HUES48 (cell line): ENCODE data around the gene DUOX1.

ENCODE experiments used
- H3K27ac ChIP-seq: one replicate; pipeline ENCODE4 v1.7.0; 2013; ENCODE audit warnings: low read depth, low read length, inconsistent platforms
- H3K27me3 ChIP-seq: 2 replicates; pipeline ENCODE4 v1.6.1; 2013; ENCODE audit warnings: mild to moderate bottlenecking, low read length; ENCODE audit not compliant: control insufficient read depth, insufficient read depth
- H3K36me3 ChIP-seq: 2 replicates; pipeline ENCODE4 v1.6.1; 2013; ENCODE audit warnings: low read length; ENCODE audit not compliant: control insufficient read depth, insufficient read depth
- H3K4me1 ChIP-seq: 2 replicates; pipeline ENCODE4 v1.6.1; 2013; ENCODE audit warnings: mild to moderate bottlenecking, low read length; ENCODE audit not compliant: control insufficient read depth, insufficient read depth
- H3K4me3 ChIP-seq: 2 replicates; pipeline ENCODE4 v1.5.1; 2013; ENCODE audit warnings: mild to moderate bottlenecking, low read depth, low read length
- H3K9ac ChIP-seq: 2 replicates; pipeline ENCODE4 v1.6.1; 2013; ENCODE audit warnings: mild to moderate bottlenecking, low read depth, low read length, moderate library complexity
- H3K9me3 ChIP-seq: 2 replicates; pipeline ENCODE4 v1.6.1; 2013; ENCODE audit warnings: low read length; ENCODE audit not compliant: control insufficient read depth, insufficient read depth

DUOX1 gene

DNA sequence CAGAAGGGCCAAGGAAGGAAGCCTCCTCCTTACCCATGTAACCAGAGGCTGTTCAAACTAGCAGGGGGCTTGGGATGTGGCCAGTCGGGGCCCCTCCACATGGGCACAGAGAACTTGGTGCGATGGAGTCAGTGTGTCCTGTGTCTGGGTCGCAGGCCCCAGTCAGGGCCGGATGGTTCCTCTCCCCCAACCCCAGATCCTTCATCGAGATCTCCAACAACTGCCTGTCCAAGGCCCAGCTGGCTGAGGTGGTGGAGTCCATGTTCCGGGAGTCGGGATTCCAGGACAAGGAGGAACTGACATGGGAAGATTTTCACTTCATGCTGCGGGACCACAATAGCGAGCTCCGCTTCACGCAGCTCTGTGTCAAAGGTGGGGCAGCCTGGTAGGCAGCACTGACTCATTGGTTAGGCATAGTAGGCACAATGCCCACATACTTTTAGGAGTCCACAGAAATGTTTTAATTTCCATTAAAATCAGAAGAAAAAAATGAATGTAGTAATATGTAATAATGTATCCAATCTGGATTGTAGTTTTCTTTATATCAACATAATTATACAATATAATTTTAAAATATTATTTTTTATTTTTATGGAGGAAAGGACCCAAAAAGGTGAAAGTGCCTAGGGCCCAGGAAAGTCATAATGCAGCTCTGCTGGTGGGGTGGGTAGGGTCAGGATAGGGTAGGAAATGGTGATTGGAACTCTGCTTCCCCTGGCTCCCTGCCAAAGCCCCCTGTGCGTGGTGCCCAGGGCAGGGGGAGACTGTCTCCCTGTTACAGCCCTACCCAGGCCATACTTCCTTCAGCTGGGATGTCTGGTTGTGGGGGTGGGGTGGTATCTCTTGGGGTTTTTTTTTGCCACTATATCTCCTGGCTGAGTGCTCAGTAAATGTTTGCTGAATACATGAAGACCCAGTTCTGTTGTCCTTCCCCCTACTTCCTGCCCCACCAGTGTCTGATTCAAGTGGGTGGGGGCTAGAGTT, 18.6 kb downstream of the DUOX1 start:
- Histone ChIP-seq H3K4me1 (no peaks in the 10 kb centered on the region), H3K36me3 (no peaks in the 10 kb centered on the region), H3K4me3 (no peak overlapping the region), H3K27me3 (no peaks in the 10 kb centered on the region; the same call in 1 of the 2 replicates), H3K27ac (no peak overlapping the region), H3K9ac (no peak overlapping the region), H3K9me3 (no peaks in the 10 kb centered on the region)

DNA sequence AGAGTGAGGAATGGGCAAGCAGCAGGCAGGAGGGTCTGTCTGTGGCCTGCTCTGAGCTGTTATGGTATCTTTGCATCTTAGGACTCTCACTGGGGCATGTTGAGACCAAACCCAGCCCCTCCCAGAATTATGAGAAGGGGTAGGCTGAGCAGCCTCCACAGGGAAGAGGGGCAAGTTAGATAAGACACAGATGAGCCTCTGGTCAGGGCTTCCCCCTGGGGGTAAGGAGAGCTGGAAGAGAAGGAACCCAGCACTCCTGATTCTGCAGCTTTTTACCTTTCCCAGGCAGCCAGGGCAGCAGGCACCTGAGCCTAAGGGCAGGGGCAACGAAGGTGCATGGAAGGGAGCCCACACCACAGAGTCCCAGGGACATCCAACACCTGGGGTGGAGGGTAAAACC, 19.3 kb downstream of the DUOX1 start:
- Histone ChIP-seq H3K36me3 (no peaks in the 10 kb centered on the region), H3K9ac (no peak overlapping the region), H3K27me3 (no peaks in the 10 kb centered on the region), H3K27ac (no peak overlapping the region), H3K4me3 (no peak overlapping the region), H3K4me1 (no peaks in the 10 kb centered on the region), H3K9me3 (no peaks in the 10 kb centered on the region)

DNA sequence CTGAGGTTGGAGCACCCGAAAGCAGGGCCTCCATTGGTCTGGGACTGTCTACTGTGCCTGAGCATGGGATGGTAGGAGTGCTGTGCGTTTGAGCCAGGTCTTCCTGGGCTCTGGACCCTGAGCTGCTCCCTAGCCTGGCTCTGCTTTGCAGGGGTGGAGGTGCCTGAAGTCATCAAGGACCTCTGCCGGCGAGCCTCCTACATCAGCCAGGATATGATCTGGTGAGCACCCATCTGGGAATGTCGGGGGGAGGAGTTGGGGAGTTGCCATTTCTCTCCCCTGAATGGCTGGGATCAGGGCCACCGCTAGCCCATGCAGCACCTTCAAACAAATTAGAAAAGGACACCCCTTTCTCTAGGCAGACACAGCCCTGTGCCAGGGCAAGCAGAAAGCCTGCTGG, 20.7 kb downstream of the DUOX1 start:
- H3K27ac ChIP-seq: no peak overlapping the region
- H3K4me3 ChIP-seq: no peak overlapping the region
- H3K9ac ChIP-seq: no peak overlapping the region
- H3K9me3 ChIP-seq: no peaks in the 10 kb centered on the region
- H3K27me3 ChIP-seq: no peaks in the 10 kb centered on the region
- H3K36me3 ChIP-seq: no peaks in the 10 kb centered on the region
- H3K4me1 ChIP-seq: no peaks in the 10 kb centered on the region

DNA sequence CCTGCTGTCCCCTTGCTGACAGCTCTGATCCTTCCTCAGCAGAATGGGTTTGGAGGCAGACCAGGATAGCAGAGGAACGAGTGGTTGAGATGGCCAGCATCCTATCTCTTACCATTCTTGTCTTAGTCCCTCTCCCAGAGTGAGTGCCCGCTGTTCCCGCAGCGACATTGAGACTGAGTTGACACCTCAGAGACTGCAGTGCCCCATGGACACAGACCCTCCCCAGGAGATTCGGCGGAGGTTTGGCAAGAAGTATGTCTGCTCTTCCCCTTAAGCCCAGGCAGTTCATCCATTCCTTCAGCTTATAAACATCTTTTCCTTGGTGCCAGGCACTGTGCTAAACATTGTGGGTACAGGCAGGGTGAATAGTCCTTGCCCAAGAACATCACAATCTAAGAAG, 21.2 kb downstream of the DUOX1 start:
- Histone ChIP-seq H3K36me3 (no peaks in the 10 kb centered on the region), H3K4me1 (no peaks in the 10 kb centered on the region), H3K9me3 (no peaks in the 10 kb centered on the region), H3K4me3 (no peak overlapping the region), H3K9ac (no peak overlapping the region), H3K27ac (no peak overlapping the region), H3K27me3 (no peaks in the 10 kb centered on the region)

GRCh38 chr15:45151998-45152828, 22.4 kb downstream of the DUOX1 start:
- Histone ChIP-seq H3K36me3 (no peaks in the 10 kb centered on the region), H3K9ac (no peak overlapping the region), H3K4me1 (no peaks in the 10 kb centered on the region), H3K4me3 (no peak overlapping the region), H3K27me3 (no peaks in the 10 kb centered on the region), H3K27ac (no peak overlapping the region), H3K9me3 (no peaks in the 10 kb centered on the region)

- H3K27me3 ChIP-seq: no peaks in the 10 kb centered on the region
- no peak overlapping the region for H3K9ac ChIP-seq
- peaks cover 6% of the 10 kb centered on the region; the same call in 1 of the 2 replicates for H3K4me1 ChIP-seq
- no peaks in the 10 kb centered on the region for H3K36me3 ChIP-seq
- H3K9me3 ChIP-seq: no peaks in the 10 kb centered on the region
- no peak overlapping the region for H3K27ac ChIP-seq
- no peak overlapping the region for H3K4me3 ChIP-seq
These were observed 25.9 kb downstream of the DUOX1 start for GRCh38 chr15:45155739-45156138.

GRCh38 chr15:45156744-45157455, 27.1 kb downstream of the DUOX1 start:
- H3K9ac ChIP-seq: no peak overlapping the region
- H3K4me3 ChIP-seq: no peak overlapping the region

GRCh38 chr15:45157974-45158373, 28.2 kb downstream of the DUOX1 start:
- Histone ChIP-seq H3K9ac (no peak overlapping the region), H3K9me3 (no peaks in the 10 kb centered on the region), H3K4me1 (peaks cover 9% of the 10 kb centered on the region), H3K27ac (no peak overlapping the region), H3K36me3 (no peaks in the 10 kb centered on the region), H3K27me3 (no peaks in the 10 kb centered on the region), H3K4me3 (no peak overlapping the region)

More at GRCh38 chr15:45156744-45157455, 27.1 kb downstream of the DUOX1 start:
- Histone ChIP-seq H3K27me3 (no peaks in the 10 kb centered on the region), H3K36me3 (no peaks in the 10 kb centered on the region), H3K9me3 (no peaks in the 10 kb centered on the region), H3K4me1 (peaks cover 6% of the 10 kb centered on the region; the same call in 1 of the 2 replicates), H3K27ac (no peak overlapping the region)

- Histone ChIP-seq H3K9ac (no peak overlapping the region), H3K27ac (no peak overlapping the region), H3K4me1 (peaks cover 14% of the 10 kb centered on the region)
These were observed 31.9 kb downstream of the DUOX1 start for GRCh38 chr15:45161666-45162065.

GRCh38 chr15:45162771-45163507, 33.1 kb downstream of the DUOX1 start:
- H3K9me3 ChIP-seq: no peaks in the 10 kb centered on the region
- H3K27me3 ChIP-seq: no peaks in the 10 kb centered on the region
- no peak overlapping the region for H3K9ac ChIP-seq
- peak overlapping the region; percentile 8 for H3K27ac ChIP-seq
- H3K36me3 ChIP-seq: no peaks in the 10 kb centered on the region
- no peak overlapping the region for H3K4me3 ChIP-seq
- peaks cover 15% of the 10 kb centered on the region for H3K4me1 ChIP-seq

More at GRCh38 chr15:45161666-45162065, 31.9 kb downstream of the DUOX1 start:
- no peaks in the 10 kb centered on the region for H3K27me3 ChIP-seq
- no peaks in the 10 kb centered on the region for H3K36me3 ChIP-seq
- H3K9me3 ChIP-seq: no peaks in the 10 kb centered on the region
- no peak overlapping the region for H3K4me3 ChIP-seq
